Measurements from ENCODE around the gene GRIK5. TPM values are rescaled to one million over a fixed set of nuclear protein-coding genes. Genes with fewer than 3 reads are reported as not detected.

The GRIK5 gene
- total and polyA plus RNA-seq, 2 of the 8 experiments (the other 6 are each of a cell fraction or from before 2014, with no cell fraction given): 17.8 to 42.9 TPM

GRCh38 chr19:41955521-41955920, 114.5 kb downstream of the GRIK5 start:
- peaks cover 0 to 5% (median 0%) of the 10 kb centered on the region in 4 experiments; a peak in 2 of 8 replicates for H3K36me3 ChIP-seq (ENCODE audit: control insufficient read depth in 2 of 4, insufficient read depth in 4 of 4, low read length in 3 of 4)
- H3K18ac ChIP-seq (ENCODE audit: extremely low read depth, low read length): no peak overlapping the region
- H3K4me2 ChIP-seq (ENCODE audit: insufficient read depth in 1 of 2, low read depth in 2 of 2, low read length in 2 of 2): no peak overlapping the region
- no peak overlapping the region for H2BK5ac ChIP-seq (ENCODE audit: low read depth, low read length)
- DNase-seq (ENCODE audit: low read depth in 1 of 2, low spot score in 2 of 2): no peak
- H4K20me1 ChIP-seq (replicated peaks in 1 of 2; ENCODE audit: control insufficient read depth in 1 of 2, insufficient read depth in 2 of 2, low read length in 2 of 2): no peaks in the 10 kb centered on the region
- H3K79me2 ChIP-seq (ENCODE audit: control insufficient read depth in 1 of 2, insufficient read depth in 2 of 2, low read length in 2 of 2): no peaks in the 10 kb centered on the region
- H3K4me1 ChIP-seq (replicated peaks in 1 of 4; ENCODE audit: control insufficient read depth in 3 of 4, insufficient read depth in 4 of 4, low read length in 3 of 4): peaks cover 3 to 10% (median 6%) of the 10 kb centered on the region in 4 experiments
- H3K9ac ChIP-seq (replicated peaks in 1 of 4; ENCODE audit: extremely low read depth in 1 of 4, low read depth in 3 of 4, low read length in 3 of 4): no peak overlapping the region; a peak in 1 of 7 replicates
- H3K9me3 ChIP-seq (ENCODE audit: insufficient read depth in 2 of 2, low read depth in 1 of 2, low read length in 1 of 2): no peaks in the 10 kb centered on the region
- no peak overlapping the region for H3K14ac ChIP-seq (ENCODE audit: insufficient read length)
- no peaks in the 10 kb centered on the region for H3K79me1 ChIP-seq (ENCODE audit: low read depth, low read length)
- no peak overlapping the region for H3K4me3 ChIP-seq (ENCODE audit: extremely low read depth in 1 of 4, insufficient read depth in 2 of 4, low read depth in 3 of 4, low read length in 4 of 4)
- H2BK120ac ChIP-seq (replicated peaks; ENCODE audit: low read depth, low read length): no peak overlapping the region
- H3K27ac ChIP-seq (ENCODE audit: low read depth, low read length): no peak overlapping the region
- H2BK20ac ChIP-seq (ENCODE audit: low read length): no peak overlapping the region
- no peak overlapping the region for H3K4ac ChIP-seq (replicated peaks; ENCODE audit: insufficient read length, low read depth, low read length)
- FAIRE-seq: no peak
- no peak overlapping the region for H3K23ac ChIP-seq (ENCODE audit: insufficient read length)
- no peak overlapping the region for H4K91ac ChIP-seq (replicated peaks; ENCODE audit: insufficient read length, low read length)
- no peak overlapping the region for H2AK5ac ChIP-seq (ENCODE audit: low read depth, low read length)
- no peak overlapping the region for H2AFZ ChIP-seq (ENCODE audit: low read length)
- H2BK12ac ChIP-seq (ENCODE audit: low read depth, low read length): no peak overlapping the region
- H2BK15ac ChIP-seq (ENCODE audit: low read length): no peak overlapping the region
- H3K23me2 ChIP-seq (ENCODE audit: low read depth, low read length): peaks cover 2% of the 10 kb centered on the region; the same call in 1 of the 2 replicates
- TF ChIP-seq POLR2A (IDR thresholded peaks at IDR 0.05; ENCODE audit: control extremely low read depth in 1 of 2, low read depth in 2 of 2, low read length in 2 of 2): no peak
- no peak for TF ChIP-seq TAF1 (IDR thresholded peaks at IDR 0.05; ENCODE audit: low read depth, low read length)
- no peak for TF ChIP-seq SP4 (IDR thresholded peaks at IDR 0.05; ENCODE audit: low read length)
- TF ChIP-seq FOSL1 (IDR thresholded peaks at IDR 0.05; ENCODE audit: insufficient read depth, low read depth, low read length): no peak
- no peak for TF ChIP-seq SP1 (IDR thresholded peaks at IDR 0.05; ENCODE audit: low read depth, low read length)
- no peak for TF ChIP-seq CBX5 (IDR thresholded peaks at IDR 0.05; ENCODE audit: low read depth, low read length)
- ChIA-PET CTCF (ENCODE audit: partially characterized antibody) (interaction anchor here (0.9 to 3.4 kb wide), 5 partner anchors 10 to 53 kb away, joined by 3 to 25 read pairs (median 5); partner anchors contain the start of gene ATP1A3), POLR2A (ENCODE audit: partially characterized antibody) (interaction anchor here (1.0 to 6.1 kb wide), 4 partner anchors 18 to 85 kb away, joined by 3 to 54 read pairs (median 16); no protein-coding TSS in a partner anchor)
- no peak overlapping the region for H4K5ac ChIP-seq (ENCODE audit: insufficient read length, low read depth, low read length)
- 87% methylated on average over 7 of the region's 7 CpGs; no CpG with 5 or more reads in 1 of the 2 experiments for WGBS, 2 experiments (ENCODE audit: extremely low coverage in 1 of 2, insufficient coverage in 1 of 2, insufficient read length in 1 of 2, insufficient replicate concordance in 2 of 2, low coverage in 1 of 2, low lambda C conversion rate in 2 of 2, missing lambda C conversion rate in 1 of 2)
- H3K27me3 ChIP-seq (replicated peaks in 1 of 4; ENCODE audit: control insufficient read depth in 3 of 4, extremely low read depth in 1 of 4, insufficient read depth in 3 of 4, low read length in 3 of 4): no peaks in the 10 kb centered on the region
- H4K8ac ChIP-seq (ENCODE audit: extremely low read depth, insufficient read depth, low read length): no peak overlapping the region
- no peak overlapping the region for H3K56ac ChIP-seq (replicated peaks; ENCODE audit: insufficient read length, low read depth, low read length)
